Measurements from ENCODE around the gene UNC13D.
"Not testable (repeated sequence)": the region's sequence is repeated elsewhere in the genome, so short reads cannot be mapped to it uniquely, and the experiment has no call there.

Gene UNC13D

GRCh38 chr17:75779987-75780889, 64.0 kb downstream of the UNC13D start:
- no peak overlapping the region for H3K4me3 ChIP-seq (ENCODE audit: control insufficient read depth, low read depth, low read length)
- DNase-seq (ENCODE audit: low read depth): no peak
- no peak for TF ChIP-seq CTCF (IDR thresholded peaks at IDR 0.05; ENCODE audit: control insufficient read depth, insufficient read depth, low read depth, low read length, missing control alignments)

GRCh38 chr17:75779250-75779986, 64.8 kb downstream of the UNC13D start:
- TF ChIP-seq CTCF (IDR thresholded peaks at IDR 0.05; ENCODE audit: control insufficient read depth, insufficient read depth, low read depth, low read length, missing control alignments): no peak
- peak; percentile 99 for DNase-seq (ENCODE audit: low read depth)
- H3K4me3 ChIP-seq (ENCODE audit: control insufficient read depth, low read depth, low read length): peak overlapping the region; percentile 68

GRCh38 chr17:75778861-75779249, 65.3 kb downstream of the UNC13D start:
- no peak for DNase-seq (ENCODE audit: low read depth)
- peak; percentile 55 for TF ChIP-seq CTCF (IDR thresholded peaks at IDR 0.05; ENCODE audit: control insufficient read depth, insufficient read depth, low read depth, low read length, missing control alignments)
- peak overlapping the region; percentile 68 for H3K4me3 ChIP-seq (ENCODE audit: control insufficient read depth, low read depth, low read length)

- H3K4me3 ChIP-seq (ENCODE audit: control insufficient read depth, low read depth, low read length): peak overlapping the region; percentile 68
- not testable (repeated sequence) for DNase-seq (ENCODE audit: low read depth)
These were observed 65.9 kb downstream of the UNC13D start for GRCh38 chr17:75778066-75778860.

- H3K4me3 ChIP-seq (ENCODE audit: control insufficient read depth, low read depth, low read length): peak overlapping the region; percentile 68
- no peak for TF ChIP-seq CTCF (IDR thresholded peaks at IDR 0.05; ENCODE audit: control insufficient read depth, insufficient read depth, low read depth, low read length, missing control alignments)
- no peak for DNase-seq (ENCODE audit: low read depth)
These were observed 66.8 kb downstream of the UNC13D start for GRCh38 chr17:75777296-75777922.

All from AG09309 (cell line).